ENCODE measurements around the gene ZBTB32.

The ZBTB32 gene

DNA sequence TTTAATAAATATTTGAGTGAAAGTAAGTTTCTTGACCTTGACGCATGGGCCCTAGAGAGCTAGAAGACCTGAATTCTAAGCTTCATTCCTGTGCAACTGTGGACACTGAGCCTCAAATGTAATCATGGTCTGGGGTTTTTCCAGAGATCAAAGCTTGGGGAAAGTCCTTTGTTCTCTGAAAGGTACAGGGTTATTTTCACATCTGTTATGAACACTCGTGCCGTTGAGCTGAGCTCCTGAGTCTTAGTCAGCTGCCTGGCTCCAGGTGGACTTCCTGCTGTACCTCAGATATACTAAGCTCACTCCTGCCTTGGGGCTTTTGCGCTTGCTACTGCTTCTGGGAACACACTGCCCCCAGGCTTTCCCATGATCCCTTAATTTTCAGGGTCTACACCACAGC lies 7.5 kb upstream of the ZBTB32 start:
- no peak for TF ChIP-seq ZNF184 (tag by site-specific recombination; IDR thresholded peaks at IDR 0.05)
- TF ChIP-seq, protein P1, sequence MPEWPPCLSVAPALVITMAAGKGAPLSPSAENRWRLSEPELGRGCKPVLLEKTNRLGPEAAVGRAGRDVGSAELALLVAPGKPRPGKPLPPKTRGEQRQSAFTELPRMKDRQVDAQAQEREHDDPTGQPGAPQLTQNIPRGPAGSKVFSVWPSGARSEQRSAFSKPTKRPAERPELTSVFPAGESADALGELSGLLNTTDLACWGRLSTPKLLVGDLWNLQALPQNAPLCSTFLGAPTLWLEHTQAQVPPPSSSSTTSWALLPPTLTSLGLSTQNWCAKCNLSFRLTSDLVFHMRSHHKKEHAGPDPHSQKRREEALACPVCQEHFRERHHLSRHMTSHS (tag by site-specific recombination; IDR thresholded peaks at IDR 0.05), result no peak
- TF ChIP-seq, protein P2, sequence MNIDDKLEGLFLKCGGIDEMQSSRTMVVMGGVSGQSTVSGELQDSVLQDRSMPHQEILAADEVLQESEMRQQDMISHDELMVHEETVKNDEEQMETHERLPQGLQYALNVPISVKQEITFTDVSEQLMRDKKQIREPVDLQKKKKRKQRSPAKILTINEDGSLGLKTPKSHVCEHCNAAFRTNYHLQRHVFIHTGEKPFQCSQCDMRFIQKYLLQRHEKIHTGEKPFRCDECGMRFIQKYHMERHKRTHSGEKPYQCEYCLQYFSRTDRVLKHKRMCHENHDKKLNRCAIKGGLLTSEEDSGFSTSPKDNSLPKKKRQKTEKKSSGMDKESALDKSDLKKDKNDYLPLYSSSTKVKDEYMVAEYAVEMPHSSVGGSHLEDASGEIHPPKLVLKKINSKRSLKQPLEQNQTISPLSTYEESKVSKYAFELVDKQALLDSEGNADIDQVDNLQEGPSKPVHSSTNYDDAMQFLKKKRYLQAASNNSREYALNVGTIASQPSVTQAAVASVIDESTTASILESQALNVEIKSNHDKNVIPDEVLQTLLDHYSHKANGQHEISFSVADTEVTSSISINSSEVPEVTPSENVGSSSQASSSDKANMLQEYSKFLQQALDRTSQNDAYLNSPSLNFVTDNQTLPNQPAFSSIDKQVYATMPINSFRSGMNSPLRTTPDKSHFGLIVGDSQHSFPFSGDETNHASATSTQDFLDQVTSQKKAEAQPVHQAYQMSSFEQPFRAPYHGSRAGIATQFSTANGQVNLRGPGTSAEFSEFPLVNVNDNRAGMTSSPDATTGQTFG (tag by site-specific recombination; IDR thresholded peaks at IDR 0.05; ENCODE audit: borderline replicate concordance), result no peak
- TF ChIP-seq, protein P3, sequence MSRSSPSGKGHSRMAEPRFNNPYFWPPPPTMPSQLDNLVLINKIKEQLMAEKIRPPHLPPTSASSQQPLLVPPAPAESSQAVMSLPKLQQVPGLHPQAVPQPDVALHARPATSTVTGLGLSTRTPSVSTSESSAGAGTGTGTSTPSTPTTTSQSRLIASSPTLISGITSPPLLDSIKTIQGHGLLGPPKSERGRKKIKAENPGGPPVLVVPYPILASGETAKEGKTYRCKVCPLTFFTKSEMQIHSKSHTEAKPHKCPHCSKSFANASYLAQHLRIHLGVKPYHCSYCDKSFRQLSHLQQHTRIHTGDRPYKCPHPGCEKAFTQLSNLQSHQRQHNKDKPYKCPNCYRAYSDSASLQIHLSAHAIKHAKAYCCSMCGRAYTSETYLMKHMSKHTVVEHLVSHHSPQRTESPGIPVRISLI (tag by site-specific recombination; IDR thresholded peaks at IDR 0.05), result no peak
- no peak for TF ChIP-seq ZSCAN23 (tag by site-specific recombination; IDR thresholded peaks at IDR 0.05)
- no peak for TF ChIP-seq ZNF266 (tag by site-specific recombination; IDR thresholded peaks at IDR 0.05; ENCODE audit: low read depth)
- POLR2A ChIA-PET, result interaction anchor here (0.7 to 2.4 kb wide), 3 partner anchors 15 to 234 kb away, joined by 3 to 6 read pairs (median 4); no protein-coding TSS in a partner anchor
- no peak overlapping the region for H3K27ac ChIP-seq (ENCODE audit: extremely low read depth, low read depth, low read length)
- H3K4me1 ChIP-seq (ENCODE audit: control insufficient read depth, insufficient read depth, low read length), result no peaks in the 10 kb centered on the region; the same call in 1 of the 2 replicates
- H3K4me3 ChIP-seq (ENCODE audit: low read depth, low read length), result no peak overlapping the region
- H3K36me3 ChIP-seq (ENCODE audit: control insufficient read depth in 2 of 2, insufficient read depth in 1 of 2, low read length in 2 of 2), result no peaks in the 10 kb centered on the region
- no peaks in the 10 kb centered on the region; the same call in 1 of the 2 replicates for H3K9me3 ChIP-seq (ENCODE audit: control insufficient read depth, insufficient read depth, low read depth, low read length)
- CTCF ChIA-PET, result interaction anchor here (0.5 to 10.4 kb wide), 11 partner anchors 9 to 379 kb away, joined by 3 to 119 read pairs (median 3); partner anchors contain the start of genes LIN37, PSENEN and U2AF1L4

DNA sequence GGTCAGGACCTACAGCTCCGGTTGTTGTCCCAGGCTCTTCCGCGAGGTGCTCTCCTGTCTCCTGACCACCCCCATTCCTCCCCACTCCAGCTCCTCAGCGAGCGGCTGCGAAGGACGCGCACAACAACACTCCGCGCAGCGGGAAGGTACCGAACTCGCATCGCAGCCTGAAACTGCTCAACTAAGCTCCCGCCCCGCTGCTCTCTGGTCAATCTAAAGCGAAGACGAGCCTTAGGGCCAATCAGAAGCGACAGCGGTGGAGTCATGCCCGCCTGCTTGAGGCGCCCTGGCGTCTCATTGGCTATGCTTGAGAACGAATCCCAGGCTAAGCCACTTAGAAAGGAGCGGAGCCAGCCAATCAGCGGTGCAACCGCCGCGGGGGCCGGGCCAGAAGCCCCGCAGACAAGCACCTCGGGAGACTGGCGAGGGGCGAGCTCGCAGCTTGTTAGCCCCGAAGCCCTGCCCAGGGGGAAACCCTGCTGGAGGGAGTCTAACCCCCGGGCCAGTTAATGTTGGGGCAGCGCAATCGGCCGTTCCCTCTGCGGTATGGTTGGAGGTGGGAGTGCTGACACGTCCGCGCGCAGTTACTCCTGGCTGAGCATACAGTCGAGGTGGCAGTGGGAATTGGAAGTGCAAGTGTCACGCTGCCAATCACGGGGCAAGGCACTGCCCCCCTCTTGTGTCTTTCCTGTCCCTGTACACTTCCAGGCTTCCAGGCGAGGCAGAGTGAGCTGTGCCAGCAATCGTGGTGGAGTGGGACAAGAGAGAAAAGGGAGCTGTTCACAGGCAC lies 1.9 kb upstream of the ZBTB32 start:
- Histone ChIP-seq H3K4me1 (ENCODE audit: control insufficient read depth, insufficient read depth, low read length) (peaks cover 6% of the 10 kb centered on the region), H3K36me3 (ENCODE audit: control insufficient read depth in 2 of 2, insufficient read depth in 1 of 2, low read length in 2 of 2) (no peaks in the 10 kb centered on the region; a peak in 1 of 3 replicates), H3K27ac (ENCODE audit: extremely low read depth, low read depth, low read length) (peak overlapping the region; percentile 56), H3K4me3 (ENCODE audit: low read depth, low read length) (peak overlapping the region; percentile 50), H3K9me3 (ENCODE audit: control insufficient read depth, insufficient read depth, low read depth, low read length) (no peaks in the 10 kb centered on the region)
- POLR2A ChIA-PET, result interaction anchor here (0.5 to 2.6 kb wide), 37 partner anchors 8 to 1668 kb away, joined by 3 to 38 read pairs (median 4); partner anchors contain the start of genes ALKBH6, COX6B1, HAUS5 and LIN37
- CTCF ChIA-PET, result interaction anchor here (0.5 to 5.7 kb wide), 23 partner anchors 8 to 575 kb away, joined by 3 to 46 read pairs (median 4); partner anchors contain the start of genes COX6B1 and OVOL3
- TF ChIP-seq ZBTB48 (tag by site-specific recombination; IDR thresholded peaks at IDR 0.05) (peak; percentile 60; the same call in 1 of the 2 replicates), ZNF112 (tag by site-specific recombination; IDR thresholded peaks at IDR 0.05) (no peak), ZSCAN16 (tag by site-specific recombination; IDR thresholded peaks at IDR 0.05) (no peak), ZNF174 (tag by site-specific recombination; IDR thresholded peaks at IDR 0.05) (no peak), ZBTB7A (tag by site-specific recombination; IDR thresholded peaks at IDR 0.05; ENCODE audit: low read depth) (peak; percentile 89; the same call in 1 of the 2 replicates), ZNF169 (tag by site-specific recombination; IDR thresholded peaks at IDR 0.05) (no peak), ZNF677 (tag by site-specific recombination; IDR thresholded peaks at IDR 0.05) (no peak), GLI2 (tag by site-specific recombination; IDR thresholded peaks at IDR 0.05; ENCODE audit: borderline replicate concordance, low read depth) (no peak), ZNF433 (tag by site-specific recombination; IDR thresholded peaks at IDR 0.05; ENCODE audit: low read depth) (no peak), ZNF155 (tag by site-specific recombination; IDR thresholded peaks at IDR 0.05) (no peak), TCF7L2 (IDR thresholded peaks at IDR 0.05; ENCODE audit: borderline replicate concordance, low read depth, low read length) (no peak), ZNF670 (tag by site-specific recombination; IDR thresholded peaks at IDR 0.05; ENCODE audit: low read depth) (no peak), ZFP3 (tag by site-specific recombination; IDR thresholded peaks at IDR 0.05; ENCODE audit: low read depth) (no peak)
- TF ChIP-seq, protein P4, sequence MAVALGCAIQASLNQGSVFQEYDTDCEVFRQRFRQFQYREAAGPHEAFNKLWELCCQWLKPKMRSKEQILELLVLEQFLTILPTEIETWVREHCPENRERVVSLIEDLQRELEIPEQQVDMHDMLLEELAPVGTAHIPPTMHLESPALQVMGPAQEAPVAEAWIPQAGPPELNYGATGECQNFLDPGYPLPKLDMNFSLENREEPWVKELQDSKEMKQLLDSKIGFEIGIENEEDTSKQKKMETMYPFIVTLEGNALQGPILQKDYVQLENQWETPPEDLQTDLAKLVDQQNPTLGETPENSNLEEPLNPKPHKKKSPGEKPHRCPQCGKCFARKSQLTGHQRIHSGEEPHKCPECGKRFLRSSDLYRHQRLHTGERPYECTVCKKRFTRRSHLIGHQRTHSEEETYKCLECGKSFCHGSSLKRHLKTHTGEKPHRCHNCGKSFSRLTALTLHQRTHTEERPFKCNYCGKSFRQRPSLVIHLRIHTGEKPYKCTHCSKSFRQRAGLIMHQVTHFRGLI (tag by site-specific recombination; IDR thresholded peaks at IDR 0.05), result no peak
- TF ChIP-seq, protein P5, sequence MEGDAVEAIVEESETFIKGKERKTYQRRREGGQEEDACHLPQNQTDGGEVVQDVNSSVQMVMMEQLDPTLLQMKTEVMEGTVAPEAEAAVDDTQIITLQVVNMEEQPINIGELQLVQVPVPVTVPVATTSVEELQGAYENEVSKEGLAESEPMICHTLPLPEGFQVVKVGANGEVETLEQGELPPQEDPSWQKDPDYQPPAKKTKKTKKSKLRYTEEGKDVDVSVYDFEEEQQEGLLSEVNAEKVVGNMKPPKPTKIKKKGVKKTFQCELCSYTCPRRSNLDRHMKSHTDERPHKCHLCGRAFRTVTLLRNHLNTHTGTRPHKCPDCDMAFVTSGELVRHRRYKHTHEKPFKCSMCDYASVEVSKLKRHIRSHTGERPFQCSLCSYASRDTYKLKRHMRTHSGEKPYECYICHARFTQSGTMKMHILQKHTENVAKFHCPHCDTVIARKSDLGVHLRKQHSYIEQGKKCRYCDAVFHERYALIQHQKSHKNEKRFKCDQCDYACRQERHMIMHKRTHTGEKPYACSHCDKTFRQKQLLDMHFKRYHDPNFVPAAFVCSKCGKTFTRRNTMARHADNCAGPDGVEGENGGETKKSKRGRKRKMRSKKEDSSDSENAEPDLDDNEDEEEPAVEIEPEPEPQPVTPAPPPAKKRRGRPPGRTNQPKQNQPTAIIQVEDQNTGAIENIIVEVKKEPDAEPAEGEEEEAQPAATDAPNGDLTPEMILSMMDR (tag by site-specific recombination; IDR thresholded peaks at IDR 0.05), result peak; percentile 51; the same call in 1 of the 2 replicates
- TF ChIP-seq, protein P3 (tag by site-specific recombination; IDR thresholded peaks at IDR 0.05), result peak; percentile 41; the same call in 1 of the 2 replicates

Measured in HEK293 (cell line).